Stimulated activated naive B cell treated with anti-CD40 and anti-IgM and Interleukin-4, amounts not matched to agents 10 μg/mL and 1 μg/mL and 100 μg/mL, for 72 hours (primary cell): ENCODE data around the gene KCNIP3.
A peak's percentile ranks its signal among the peaks of the same experiment; 100 is the strongest.

ENCODE experiments used
- ATAC-seq, 2 donors: fragments of 150-1000 bp; cut with Tn5 transposase; replicated peaks; 2 replicates each; pipeline ENCODE4 v1.10.0; 2021; ENCODE audit warnings: moderate library complexity in 1 of 2
- DNase-seq: peaks from one replicate; pipeline ENCODE4 v3.0.0; 2021
- H3K27ac Mint-ChIP-seq: one replicate; pipeline ENCODE4 v1.8.0; 2022; ENCODE audit warnings: mild to moderate bottlenecking, mixed read lengths
- H3K27me3 Mint-ChIP-seq, 2 donors: one replicate each; pipeline ENCODE4 v1.8.0; 2022; ENCODE audit warnings: mixed read lengths in 2 of 2
- H3K36me3 Mint-ChIP-seq, 2 donors: one replicate each; pipeline ENCODE4 v1.8.0; 2022; ENCODE audit warnings: mixed read lengths in 2 of 2, mild to moderate bottlenecking in 1 of 2
- H3K4me1 Mint-ChIP-seq, 2 donors: one replicate each; pipeline ENCODE4 v1.8.0; 2022; ENCODE audit warnings: mixed read lengths in 2 of 2, mild to moderate bottlenecking in 1 of 2
- H3K4me3 Mint-ChIP-seq, 2 donors: one replicate each; pipeline ENCODE4 v1.8.0; 2022; ENCODE audit warnings: mild to moderate bottlenecking in 2 of 2, mixed read lengths in 2 of 2, moderate library complexity in 1 of 2
- H3K9me3 Mint-ChIP-seq, 2 donors: one replicate each; pipeline ENCODE4 v1.8.0; 2022; ENCODE audit warnings: mixed read lengths in 2 of 2, mild to moderate bottlenecking in 1 of 2

Gene KCNIP3

DNA sequence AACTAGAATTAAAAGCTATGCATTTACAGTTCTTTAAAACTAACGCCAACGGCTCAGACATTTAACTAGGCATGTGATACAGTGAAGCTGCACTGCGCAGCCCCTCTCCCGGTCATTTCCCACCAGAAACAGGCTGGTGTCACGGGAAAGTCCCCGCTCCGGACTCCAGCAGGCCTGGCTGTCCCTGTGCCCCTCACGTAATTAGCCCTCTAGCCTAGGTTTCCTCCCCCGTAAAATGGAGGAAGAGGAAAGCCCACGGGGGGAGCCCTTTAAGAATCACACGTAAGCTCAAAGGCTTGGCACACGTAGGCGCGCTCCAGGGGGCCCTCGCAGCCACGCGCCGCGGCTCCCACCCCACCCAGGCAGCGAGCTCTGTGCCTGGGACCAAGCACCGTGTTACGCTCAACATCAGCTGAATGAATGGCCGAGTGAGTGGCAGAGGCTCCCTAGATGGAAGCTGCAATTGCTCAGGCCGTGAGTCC lies 48.0 kb downstream of the KCNIP3 start:
- peak; percentile 51 to 52 for ATAC-seq
- Mint-ChIP-seq H3K9me3 (no peaks in the 10 kb centered on the region), H3K36me3 (no peaks in the 10 kb centered on the region), H3K27me3 (peaks cover 38 to 71% of the 10 kb centered on the region in 2 donors), H3K4me1 (peaks cover 3 to 11% of the 10 kb centered on the region in 2 donors), H3K4me3 (peak overlapping the region; percentile 82 to 83), H3K27ac (no peak overlapping the region)
- DNase-seq, result no peak

DNA sequence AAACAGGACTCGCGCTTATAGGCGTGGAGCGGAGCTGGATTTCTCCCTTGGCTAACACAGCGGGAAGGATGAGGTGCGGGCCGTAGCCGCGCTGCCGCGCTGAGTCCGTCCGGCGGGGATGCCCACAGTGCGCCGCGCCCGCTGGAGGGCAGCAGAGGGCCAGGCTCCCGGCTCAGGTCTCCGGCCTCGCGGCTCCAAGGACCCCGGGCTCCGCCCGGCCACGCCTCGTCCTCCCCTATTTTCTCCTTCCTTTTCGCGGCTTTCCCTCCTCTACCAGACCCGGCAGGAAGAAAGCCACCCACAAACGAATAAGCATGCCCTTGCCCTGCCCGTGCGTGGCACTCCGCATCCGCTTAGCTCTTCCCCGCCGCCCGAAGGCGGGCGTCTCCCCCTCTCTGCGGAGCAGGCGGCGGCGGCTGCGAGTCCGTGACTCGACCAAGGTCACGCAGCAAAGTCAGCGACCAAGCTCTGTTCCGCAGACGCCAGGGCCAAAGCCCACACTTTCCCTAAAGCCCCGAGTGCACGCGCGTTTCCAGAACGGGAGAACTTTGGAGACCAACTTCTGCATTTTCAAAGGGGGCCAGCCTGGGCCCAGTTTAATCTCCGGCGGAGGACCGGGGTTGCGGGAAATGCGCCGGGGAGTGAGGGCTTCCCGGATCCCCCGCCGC lies 48.5 kb downstream of the KCNIP3 start:
- no peaks in the 10 kb centered on the region for H3K36me3 Mint-ChIP-seq
- no peaks in the 10 kb centered on the region for H3K9me3 Mint-ChIP-seq
- DNase-seq, result peak; percentile 54
- peaks cover 3 to 11% of the 10 kb centered on the region in 2 donors for H3K4me1 Mint-ChIP-seq
- ATAC-seq, result peak; percentile 90 to 91
- no peak overlapping the region for H3K27ac Mint-ChIP-seq
- H3K4me3 Mint-ChIP-seq, result peak overlapping the region; percentile 82 to 83
- H3K27me3 Mint-ChIP-seq, result peaks cover 42 to 73% of the 10 kb centered on the region in 2 donors

DNA sequence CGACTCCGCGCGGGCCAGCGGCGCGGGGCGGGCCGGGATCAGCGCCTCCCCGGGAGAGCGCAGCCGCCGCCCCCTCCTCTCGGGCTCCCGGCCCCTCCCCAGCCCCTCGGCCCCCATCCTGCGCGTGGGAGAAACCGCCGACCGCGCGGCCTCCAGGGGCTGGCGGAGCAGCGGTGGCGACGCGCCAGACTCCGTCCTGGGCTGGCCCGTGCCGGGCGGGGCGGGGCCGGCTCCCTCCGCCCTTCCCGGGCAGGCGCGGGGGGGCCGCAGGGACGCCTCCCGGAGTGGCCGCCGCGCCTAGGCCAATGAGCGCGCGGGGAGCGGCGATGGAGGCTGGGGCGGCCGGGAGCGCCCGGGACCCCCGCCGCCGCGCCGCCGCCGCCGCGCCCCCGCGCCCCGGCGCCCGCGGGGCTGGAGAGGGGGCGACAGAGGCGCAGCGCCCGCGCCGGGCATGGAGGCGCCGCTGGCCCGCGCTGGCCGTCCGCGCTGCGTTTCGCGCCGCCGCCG lies 49.1 kb downstream of the KCNIP3 start:
- Mint-ChIP-seq H3K27me3 (peaks cover 42 to 71% of the 10 kb centered on the region in 2 donors), H3K36me3 (no peaks in the 10 kb centered on the region), H3K9me3 (no peaks in the 10 kb centered on the region), H3K4me3 (no peak overlapping the region), H3K27ac (no peak overlapping the region), H3K4me1 (peaks cover 3 to 11% of the 10 kb centered on the region in 2 donors)
- DNase-seq (no peak), ATAC-seq (peak; percentile 24 to 27)

DNA sequence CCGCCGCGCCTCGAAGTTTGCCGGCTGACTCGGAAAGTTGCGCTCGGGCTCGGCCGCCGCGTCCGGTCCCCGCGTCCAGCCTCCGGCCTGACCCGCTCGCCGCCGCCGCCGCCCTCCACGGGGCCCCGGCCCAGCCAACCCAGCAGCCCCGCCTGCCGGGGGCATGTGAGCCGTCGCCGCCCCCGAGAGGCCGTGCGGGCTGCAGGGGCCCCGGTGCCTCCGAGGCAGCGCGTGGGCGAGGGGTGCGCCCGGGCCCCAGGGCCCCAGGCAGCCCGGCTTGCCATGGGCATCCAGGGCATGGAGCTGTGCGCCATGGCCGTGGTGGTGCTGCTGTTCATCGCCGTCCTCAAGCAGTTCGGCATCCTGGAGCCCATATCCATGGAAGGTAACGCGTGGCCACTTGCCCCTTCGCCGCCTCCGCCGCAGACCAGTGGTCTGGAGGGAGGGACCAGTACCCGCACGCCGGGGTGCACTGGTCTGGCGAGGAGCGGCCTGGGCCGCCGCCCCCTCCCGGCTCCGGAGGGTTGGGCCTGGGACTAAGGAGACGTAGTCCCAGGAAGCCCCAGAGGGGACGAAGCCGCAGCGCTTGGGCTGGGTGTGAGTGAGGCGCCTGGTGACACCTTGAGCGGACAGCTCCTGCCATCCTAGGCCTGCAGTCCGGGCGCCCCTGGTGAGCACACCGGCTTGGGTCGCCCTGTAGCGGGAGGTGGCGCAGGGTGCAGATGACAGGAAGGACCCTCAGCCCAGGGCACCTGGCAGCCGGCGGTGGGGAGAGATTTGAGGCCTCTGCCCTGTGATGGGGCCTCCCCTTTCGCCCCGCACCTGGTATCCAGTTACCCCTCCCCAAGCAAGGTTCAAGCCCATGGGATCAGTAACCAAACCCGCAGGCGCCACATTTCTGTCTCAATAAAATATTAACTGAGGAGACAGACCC lies 49.9 kb downstream of the KCNIP3 start:
- H3K36me3 Mint-ChIP-seq, result no peaks in the 10 kb centered on the region
- no peak for ATAC-seq
- peak overlapping the region; percentile 40 to 53 for H3K4me3 Mint-ChIP-seq
- peaks cover 38 to 64% of the 10 kb centered on the region in 2 donors for H3K27me3 Mint-ChIP-seq
- DNase-seq, result no peak
- H3K27ac Mint-ChIP-seq, result no peak overlapping the region
- no peaks in the 10 kb centered on the region for H3K9me3 Mint-ChIP-seq
- H3K4me1 Mint-ChIP-seq, result peaks cover 3 to 11% of the 10 kb centered on the region in 2 donors

DNA sequence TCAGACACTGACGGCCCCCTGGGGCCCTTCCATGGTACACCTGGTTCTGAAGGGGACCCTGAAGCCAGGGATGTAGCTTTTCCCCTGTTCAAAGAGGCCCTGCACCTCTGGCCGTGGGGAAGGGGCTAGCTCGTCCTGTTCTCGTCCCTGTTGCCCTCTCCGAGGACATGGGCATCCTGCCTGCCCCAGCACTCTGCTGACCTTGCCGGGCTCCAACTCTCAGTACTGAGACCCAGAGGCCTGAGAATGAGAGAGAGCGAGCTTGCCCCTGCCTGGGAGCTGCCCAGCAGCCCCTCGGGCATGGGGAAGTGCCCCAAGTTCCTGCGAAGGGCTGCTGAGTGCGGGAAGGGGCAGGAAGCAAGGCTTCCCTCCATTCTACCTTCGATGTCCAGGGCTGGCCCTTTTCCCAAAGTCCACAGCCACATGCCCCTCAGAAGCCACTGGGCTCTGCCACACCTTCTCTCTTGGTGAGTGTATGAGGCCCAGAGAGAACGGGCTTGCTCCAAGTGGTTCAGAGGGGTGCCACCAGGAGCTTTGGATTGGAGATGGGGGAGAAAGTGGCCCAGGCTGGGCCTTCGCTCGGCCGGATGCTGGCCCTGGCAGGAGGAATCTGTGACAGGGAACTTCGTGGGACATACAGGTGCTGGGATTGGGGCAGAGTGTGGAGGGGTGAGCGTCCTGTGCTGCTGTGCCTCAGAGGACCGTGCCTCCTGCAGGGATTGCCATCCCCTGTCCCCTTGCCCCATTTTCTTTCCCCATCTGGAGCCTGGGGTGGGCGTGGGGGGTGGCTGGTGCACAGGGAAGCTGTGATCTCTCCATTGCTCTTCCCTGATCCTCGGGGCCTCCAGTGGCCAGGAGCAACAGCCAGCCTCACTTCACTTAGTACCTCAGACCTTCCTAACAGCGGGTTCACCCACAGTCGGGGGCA lies 50.8 kb downstream of the KCNIP3 start:
- Mint-ChIP-seq H3K9me3 (no peaks in the 10 kb centered on the region), H3K27ac (no peak overlapping the region), H3K36me3 (no peaks in the 10 kb centered on the region), H3K4me1 (peaks cover 3 to 11% of the 10 kb centered on the region in 2 donors), H3K4me3 (peak overlapping the region; percentile 40 to 53), H3K27me3 (peaks cover 32 to 61% of the 10 kb centered on the region in 2 donors)
- DNase-seq (no peak), ATAC-seq (no peak)

DNA sequence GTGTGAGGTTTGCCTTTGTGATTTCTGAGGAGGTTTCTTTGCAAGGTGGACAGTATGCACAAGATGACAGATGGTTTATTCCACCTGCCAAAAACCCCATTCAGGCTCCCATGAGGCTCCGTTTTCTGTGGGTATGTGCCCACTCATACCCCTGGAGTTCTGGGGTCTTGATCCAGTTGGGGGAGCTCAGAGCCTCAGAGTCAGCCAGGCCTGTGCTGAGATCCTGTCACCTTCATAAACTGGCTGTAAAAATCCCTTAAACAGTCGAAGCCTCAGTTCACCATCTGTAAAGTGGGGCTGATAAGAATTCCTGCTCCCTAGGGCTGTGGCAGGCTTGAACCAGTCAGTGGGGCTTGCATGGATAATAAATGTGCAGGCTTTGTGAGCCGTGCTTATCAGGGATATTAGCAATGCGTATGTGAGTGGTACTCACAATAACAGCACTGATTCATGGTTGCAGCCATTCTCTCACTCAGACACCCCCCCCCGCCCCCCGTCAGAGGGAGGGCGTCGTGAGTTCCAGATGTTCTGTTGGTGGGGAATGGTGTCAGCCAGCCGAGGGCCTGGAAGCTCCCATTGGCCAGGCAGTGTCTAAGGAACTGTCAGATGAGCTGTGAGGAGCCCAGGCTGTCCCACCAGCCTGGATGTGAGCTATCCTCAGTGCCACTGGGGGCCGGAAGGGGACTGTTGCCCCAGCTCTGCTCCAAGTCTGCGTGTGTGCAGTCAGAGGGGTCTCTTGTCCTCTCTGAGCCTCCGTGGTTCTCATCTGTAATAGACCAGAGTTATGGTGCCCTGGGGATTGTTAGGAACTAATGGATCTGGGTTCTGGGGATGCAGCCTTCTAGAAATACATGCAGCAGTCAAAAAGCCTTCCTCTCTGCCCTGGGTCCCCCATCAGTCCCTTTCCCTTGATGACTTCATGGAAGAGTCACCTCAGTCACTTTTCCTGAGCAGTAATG lies 51.7 kb downstream of the KCNIP3 start:
- no peaks in the 10 kb centered on the region for H3K9me3 Mint-ChIP-seq
- H3K4me1 Mint-ChIP-seq, result peaks cover 3 to 11% of the 10 kb centered on the region in 2 donors
- ATAC-seq (no peak), DNase-seq (no peak)
- no peak overlapping the region for H3K27ac Mint-ChIP-seq
- no peak overlapping the region for H3K4me3 Mint-ChIP-seq
- H3K36me3 Mint-ChIP-seq, result no peaks in the 10 kb centered on the region
- H3K27me3 Mint-ChIP-seq, result peaks cover 23 to 54% of the 10 kb centered on the region in 2 donors

DNA sequence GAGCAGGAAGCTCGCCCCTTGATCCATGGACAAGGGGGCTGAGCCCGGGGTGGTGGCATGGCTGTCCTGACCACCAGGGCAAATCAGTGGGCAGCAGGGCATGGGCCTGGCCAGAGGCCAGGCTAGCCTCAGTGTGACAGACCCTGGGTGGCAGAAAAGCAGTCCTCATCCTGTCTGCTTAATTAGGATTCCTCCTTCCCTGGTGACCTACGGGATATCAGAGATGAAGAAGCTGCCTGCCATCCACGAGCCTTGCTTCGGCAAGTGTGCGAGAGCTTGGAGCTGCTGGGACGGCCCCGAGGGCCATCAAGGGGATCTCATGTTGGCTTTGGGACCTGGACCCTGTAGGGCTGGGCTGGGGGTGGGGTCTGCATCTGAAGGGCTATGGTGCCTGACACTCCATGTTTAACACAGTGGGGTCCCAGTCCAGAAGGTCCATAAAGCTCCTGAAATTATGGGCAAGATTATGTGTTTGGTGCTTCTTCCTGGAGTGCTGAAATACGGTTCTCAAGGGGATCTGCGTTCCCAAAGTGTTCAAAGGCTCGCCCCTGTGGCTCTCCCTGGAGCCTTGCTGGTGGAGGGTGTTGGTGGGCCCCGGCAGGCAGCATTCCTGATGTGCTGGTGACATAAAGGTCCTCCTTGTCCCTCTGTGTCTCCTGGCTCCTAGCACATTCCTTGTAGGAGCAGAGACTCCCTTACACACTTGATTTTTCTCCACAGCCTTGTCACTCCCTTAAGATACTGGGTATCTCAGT lies 52.6 kb downstream of the KCNIP3 start:
- no peaks in the 10 kb centered on the region for H3K9me3 Mint-ChIP-seq
- H3K27ac Mint-ChIP-seq, result no peak overlapping the region
- H3K36me3 Mint-ChIP-seq, result no peaks in the 10 kb centered on the region
- H3K4me3 Mint-ChIP-seq, result no peak overlapping the region
- DNase-seq (no peak), ATAC-seq (no peak)
- H3K27me3 Mint-ChIP-seq, result peaks cover 20 to 46% of the 10 kb centered on the region in 2 donors
- H3K4me1 Mint-ChIP-seq, result peaks cover 3 to 11% of the 10 kb centered on the region in 2 donors

DNA sequence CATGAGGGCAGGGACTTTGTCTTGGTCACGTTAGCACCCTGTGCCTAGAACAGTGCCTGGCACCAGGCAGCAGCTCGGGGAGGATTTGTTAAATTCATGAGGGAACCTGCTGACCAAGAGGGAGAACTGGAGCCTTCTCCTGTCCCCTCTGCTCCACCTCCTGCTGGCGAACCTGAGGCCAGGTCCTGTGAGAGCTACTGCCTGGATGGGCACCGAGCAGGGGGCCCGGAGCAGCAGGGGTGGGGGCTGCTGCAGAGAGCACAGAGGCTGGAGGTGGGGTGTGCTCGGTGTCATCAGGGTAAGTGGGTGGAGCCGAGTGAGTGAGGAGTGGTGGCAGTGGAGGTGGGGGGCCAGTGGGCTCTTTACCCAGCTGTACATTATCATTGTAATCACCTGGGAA lies 53.2 kb downstream of the KCNIP3 start:
- no peak overlapping the region for H3K4me3 Mint-ChIP-seq
- no peaks in the 10 kb centered on the region for H3K36me3 Mint-ChIP-seq
- DNase-seq (no peak), ATAC-seq (no peak)
- no peaks in the 10 kb centered on the region for H3K9me3 Mint-ChIP-seq
- H3K4me1 Mint-ChIP-seq, result peaks cover 3 to 6% of the 10 kb centered on the region in 2 donors
- H3K27me3 Mint-ChIP-seq, result peaks cover 20 to 41% of the 10 kb centered on the region in 2 donors
- H3K27ac Mint-ChIP-seq, result no peak overlapping the region

DNA sequence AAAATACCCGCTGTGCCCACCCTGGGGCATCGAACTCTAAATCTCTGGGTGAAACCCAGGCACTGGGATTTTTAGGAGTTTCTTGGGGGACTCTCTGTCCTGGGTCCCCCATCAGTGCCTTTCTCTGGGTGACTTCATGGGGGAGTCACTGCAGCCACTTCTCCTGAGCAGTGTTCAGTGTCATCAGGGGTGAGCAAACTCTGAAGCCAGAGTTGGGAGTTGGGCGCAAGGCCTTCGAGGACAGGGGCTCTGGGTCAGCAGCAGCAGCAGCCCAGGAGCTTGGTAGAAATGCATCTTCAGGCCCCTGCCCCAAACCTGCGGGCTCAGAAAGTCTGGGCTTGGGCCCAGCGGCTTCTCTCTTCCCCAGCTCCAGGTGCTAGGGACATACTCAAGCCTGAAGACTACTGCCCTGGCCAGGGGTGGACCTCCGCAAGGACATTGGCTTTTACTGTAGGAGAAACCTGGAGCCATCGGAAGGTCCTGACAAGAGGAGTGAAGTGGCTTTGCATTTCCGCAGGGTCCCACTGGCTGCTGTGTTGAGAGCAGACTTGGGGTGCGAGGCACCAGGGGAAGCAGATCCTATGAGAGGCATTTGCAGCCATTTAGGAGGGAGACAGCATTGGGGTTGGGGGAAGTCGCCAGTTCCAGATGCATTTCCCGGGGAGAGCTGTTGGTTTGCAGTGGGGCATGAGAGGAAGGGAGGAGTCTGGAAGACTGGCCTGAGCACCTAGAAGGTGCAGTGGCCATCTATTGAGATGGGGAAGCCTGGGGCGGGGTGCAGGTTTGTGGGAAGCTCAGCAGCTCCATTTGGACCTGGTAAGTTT lies 53.8 kb downstream of the KCNIP3 start:
- Mint-ChIP-seq H3K36me3 (no peaks in the 10 kb centered on the region), H3K4me3 (no peak overlapping the region), H3K27ac (no peak overlapping the region), H3K4me1 (peaks cover 0 to under 1% of the 10 kb centered on the region in 2 donors), H3K9me3 (no peaks in the 10 kb centered on the region), H3K27me3 (peaks cover 17 to 35% of the 10 kb centered on the region in 2 donors)
- ATAC-seq (no peak), DNase-seq (no peak)

DNA sequence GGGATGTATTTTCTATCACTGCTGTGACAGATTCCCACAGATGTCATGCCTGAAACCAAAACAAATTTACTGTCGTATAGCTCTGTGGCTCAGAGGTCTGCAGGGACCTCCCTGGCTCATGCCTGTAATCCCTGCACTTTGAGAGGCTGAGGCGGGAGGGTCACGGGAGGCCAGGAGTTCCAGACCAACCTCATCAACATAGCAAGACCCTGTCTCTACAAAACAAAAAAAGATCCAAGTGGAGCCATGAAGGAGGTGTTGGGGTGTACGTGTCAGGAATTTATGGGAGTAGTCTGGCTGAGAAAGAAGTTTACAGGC lies 54.4 kb downstream of the KCNIP3 start:
- DNase-seq, result no peak
- ATAC-seq, result no peak
- H3K27ac Mint-ChIP-seq, result no peak overlapping the region
- H3K36me3 Mint-ChIP-seq, result no peaks in the 10 kb centered on the region
- H3K27me3 Mint-ChIP-seq, result peaks cover 17 to 34% of the 10 kb centered on the region in 2 donors
- no peaks in the 10 kb centered on the region for H3K9me3 Mint-ChIP-seq
- no peak overlapping the region for H3K4me3 Mint-ChIP-seq
- no peaks in the 10 kb centered on the region for H3K4me1 Mint-ChIP-seq

DNA sequence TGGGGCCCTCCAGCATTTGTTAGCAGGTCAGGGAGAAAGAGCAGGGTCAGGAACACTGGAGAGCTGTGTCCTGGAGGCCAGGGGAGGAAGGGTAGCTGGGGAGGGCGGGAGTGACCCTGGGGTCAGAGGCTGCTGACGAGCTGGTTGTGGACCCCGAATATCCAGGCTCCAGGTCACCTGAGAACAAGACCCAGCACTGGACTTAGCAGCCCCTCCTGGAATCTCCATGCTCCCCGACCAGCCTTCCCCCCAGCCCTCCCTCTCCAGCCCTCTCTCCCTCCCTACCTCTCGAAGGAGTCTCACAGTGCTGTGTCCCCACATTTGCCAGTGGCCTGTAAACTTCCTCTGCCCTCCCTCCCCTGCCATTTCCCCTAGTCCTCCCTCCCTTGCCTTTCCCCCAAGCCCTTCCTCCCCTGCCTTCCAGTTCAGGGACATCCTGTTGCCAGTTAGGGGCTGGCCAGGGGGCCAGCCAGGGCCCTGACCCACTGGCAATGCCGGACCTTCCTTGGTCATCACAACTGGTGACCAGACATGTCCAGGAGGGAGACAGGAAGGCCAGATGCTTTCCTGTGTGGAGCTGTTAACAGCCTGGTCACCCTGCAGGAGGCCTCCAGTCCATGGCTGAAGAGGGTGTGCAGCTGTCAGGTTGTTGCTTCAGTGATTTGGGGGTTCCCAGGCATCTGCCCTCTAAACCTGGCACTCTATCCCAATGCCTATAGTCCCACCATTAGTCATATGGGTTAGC lies 55.3 kb downstream of the KCNIP3 start:
- H3K27me3 Mint-ChIP-seq, result peaks cover 14 to 31% of the 10 kb centered on the region in 2 donors

More for the DNA sequence above, 55.3 kb downstream of the KCNIP3 start:
- no peaks in the 10 kb centered on the region for H3K4me1 Mint-ChIP-seq
- H3K27ac Mint-ChIP-seq, result no peak overlapping the region
- H3K36me3 Mint-ChIP-seq, result no peaks in the 10 kb centered on the region
- DNase-seq (no peak), ATAC-seq (no peak)
- H3K4me3 Mint-ChIP-seq, result no peak overlapping the region
- no peaks in the 10 kb centered on the region for H3K9me3 Mint-ChIP-seq
